CD14-positive monocyte (primary cell): ENCODE results near the gene CAPN11. TPM values are rescaled to one million over a fixed set of nuclear protein-coding genes. Genes with fewer than 3 reads are reported as not detected.

Experiments used
- DNase-seq, 3 donors: peaks; one replicate each; pipeline ENCODE4 v3.0.0-alpha.2; 2011 to 2022
- H2AFZ ChIP-seq: 2 replicates; pipeline ENCODE4 v1.6.0; 2012; ENCODE audit warnings: mild to moderate bottlenecking, low read depth, low read length, inconsistent platforms; ENCODE audit not compliant: insufficient read depth, poor library complexity, severe bottlenecking
- H3K27ac ChIP-seq, 2 donors: 1 replicate in 1 of 2; 2 replicates in 1 of 2; pipeline ENCODE4 v1.5.1; 2012 to 2013; ENCODE audit warnings: low read length in 2 of 2, control low read depth in 1 of 2, inconsistent platforms in 1 of 2, low read depth in 1 of 2, mild to moderate bottlenecking in 1 of 2
- H3K27me3 ChIP-seq, 2 donors: one replicate each; pipeline versions ENCODE4 v1.6.0 to v1.6.1; 2011 to 2013; ENCODE audit warnings: low read length in 2 of 2; ENCODE audit not compliant: control insufficient read depth in 2 of 2, insufficient read depth in 2 of 2
- H3K36me3 ChIP-seq, 2 donors: replicated peaks in 1 of 2; 1 replicate in 1 of 2; 2 replicates in 1 of 2; pipeline versions ENCODE4 v1.5.1 to v1.6.1; 2012 to 2013; ENCODE audit warnings: low read length in 2 of 2, control low read depth in 1 of 2, inconsistent platforms in 1 of 2, mild to moderate bottlenecking in 1 of 2; ENCODE audit not compliant: insufficient read depth in 2 of 2, control insufficient read depth in 1 of 2
- H3K4me1 ChIP-seq, 2 donors: 1 replicate in 1 of 2; 2 replicates in 1 of 2; pipeline versions ENCODE4 v1.5.1 to v1.6.1; 2012 to 2013; ENCODE audit warnings: low read length in 2 of 2, control low read depth in 1 of 2, inconsistent platforms in 1 of 2, mild to moderate bottlenecking in 1 of 2, moderate library complexity in 1 of 2; ENCODE audit not compliant: insufficient read depth in 2 of 2, control insufficient read depth in 1 of 2
- H3K4me2 ChIP-seq: replicated peaks from 2 replicates; pipeline ENCODE3; 2012; ENCODE audit warnings: low read length, moderate library complexity, mild to moderate bottlenecking; ENCODE audit not compliant: poor library complexity, severe bottlenecking; ENCODE audit errors: extremely low read depth
- H3K4me3 ChIP-seq, 3 experiments: fragments of 200-600 bp in 1 of 3; sonication (generic) in 1 of 3; replicated peaks in 1 of 3; 1 replicate in 2 of 3; 2 replicates in 1 of 3; pipeline ENCODE4 v1.5.1; 2011 to 2013; ENCODE audit warnings: low read length in 3 of 3, mild to moderate bottlenecking in 3 of 3, control low read depth in 2 of 3, low read depth in 2 of 3, inconsistent platforms in 1 of 3, moderate library complexity in 1 of 3
- H3K79me2 ChIP-seq: 2 replicates; pipeline ENCODE4 v1.6.0; 2012; ENCODE audit warnings: mild to moderate bottlenecking, control low read depth, inconsistent platforms, low read length, moderate library complexity; ENCODE audit not compliant: insufficient read depth
- H3K9ac ChIP-seq: 2 replicates; pipeline ENCODE4 v1.6.0; 2017; ENCODE audit warnings: low read length, mild to moderate bottlenecking; ENCODE audit not compliant: insufficient read depth, poor library complexity, severe bottlenecking
- H3K9me3 ChIP-seq, 2 donors: replicated peaks in 1 of 2; 1 replicate in 1 of 2; 2 replicates in 1 of 2; pipeline versions ENCODE4 v1.5.1 to v1.6.1; 2012 to 2013; ENCODE audit warnings: low read length in 2 of 2, control low read depth in 1 of 2; ENCODE audit not compliant: control insufficient read depth in 1 of 2, insufficient read depth in 1 of 2
- H4K20me1 ChIP-seq: 2 replicates; pipeline ENCODE4 v1.6.0; 2012; ENCODE audit warnings: mild to moderate bottlenecking, low read length, control low read depth, moderate library complexity; ENCODE audit not compliant: insufficient read depth
- H3K27ac Mint-ChIP-seq, 7 donors: one replicate each; pipeline ENCODE4 v1.8.0; 2020; ENCODE audit warnings: mild to moderate bottlenecking in 7 of 7, mixed read lengths in 7 of 7, moderate library complexity in 6 of 7, inconsistent platforms in 2 of 7
- H3K27me3 Mint-ChIP-seq, 3 donors: one replicate each; pipeline ENCODE4 v1.8.0; 2021 to 2022; ENCODE audit warnings: low read depth in 3 of 3, mild to moderate bottlenecking in 3 of 3, mixed read lengths in 3 of 3, moderate library complexity in 3 of 3, inconsistent platforms in 1 of 3
- H3K36me3 Mint-ChIP-seq, 2 donors: one replicate each; pipeline ENCODE4 v1.8.0; 2020; ENCODE audit warnings: mixed read lengths in 2 of 2, inconsistent platforms in 1 of 2, mild to moderate bottlenecking in 1 of 2
- H3K4me1 Mint-ChIP-seq: one replicate; pipeline ENCODE4 v1.8.0; 2020; ENCODE audit warnings: mild to moderate bottlenecking, mixed read lengths
- H3K4me3 Mint-ChIP-seq, 2 donors: one replicate each; pipeline ENCODE4 v1.8.0; 2020; ENCODE audit warnings: mild to moderate bottlenecking in 2 of 2, mixed read lengths in 2 of 2, moderate library complexity in 1 of 2
- H3K9me3 Mint-ChIP-seq, 7 donors: one replicate each; pipeline ENCODE4 v1.8.0; 2020 to 2022; ENCODE audit warnings: mixed read lengths in 7 of 7, mild to moderate bottlenecking in 6 of 7, moderate library complexity in 6 of 7, inconsistent platforms in 2 of 7
- WGBS: methylation state at CpG from one replicate; pipeline ENCODE4 v1.1.5; 2013; ENCODE audit warnings: missing lambda C conversion rate; ENCODE audit not compliant: insufficient coverage; 5-methylcytosine and 5-hydroxymethylcytosine counted together
- intact Hi-C, 2 donors: fragments of 100-400 bp; cut with micrococcal nuclease; formaldehyde crosslinking; loops; one replicate each; pipeline versions ENCODE4 v1.15.0 to v1.15.1; 2023
- polyA plus RNA-seq, 3 donors: library from polyadenylated mRNA; depleted of rRNA in 1 of 3; unstranded in 2 of 3; stranded (reverse) in 1 of 3; fragments of 300-500 nt in 2 of 3; fragments of >200 nt in 1 of 3; fragmentation: Illumina TruSeq in 2 of 3; gene quantifications; 1 replicate in 2 of 3; 2 replicates in 1 of 3; pipeline ENCODE4 v1.2.3, GENCODE V29; 2012 to 2021
- TF ChIP-seq, protein P1 (sequence below): fragments of 200-600 bp; IDR thresholded peaks from one replicate; pipeline ENCODE4 v1.8.0; 2022; ENCODE audit warnings: antibody characterized with exemption, mild to moderate bottlenecking

CAPN11 gene
- polyA plus RNA-seq, 3 donors: 0.11 TPM; not detected in 2

GRCh38 chr6:44176762-44177509 lies 18.3 kb downstream of the CAPN11 start:
- no peaks in the 10 kb centered on the region for H4K20me1 ChIP-seq
- H3K36me3 ChIP-seq: no peaks in the 10 kb centered on the region
- H3K9ac ChIP-seq: no peak overlapping the region
- H3K79me2 ChIP-seq: no peaks in the 10 kb centered on the region
- TF ChIP-seq, protein P1, sequence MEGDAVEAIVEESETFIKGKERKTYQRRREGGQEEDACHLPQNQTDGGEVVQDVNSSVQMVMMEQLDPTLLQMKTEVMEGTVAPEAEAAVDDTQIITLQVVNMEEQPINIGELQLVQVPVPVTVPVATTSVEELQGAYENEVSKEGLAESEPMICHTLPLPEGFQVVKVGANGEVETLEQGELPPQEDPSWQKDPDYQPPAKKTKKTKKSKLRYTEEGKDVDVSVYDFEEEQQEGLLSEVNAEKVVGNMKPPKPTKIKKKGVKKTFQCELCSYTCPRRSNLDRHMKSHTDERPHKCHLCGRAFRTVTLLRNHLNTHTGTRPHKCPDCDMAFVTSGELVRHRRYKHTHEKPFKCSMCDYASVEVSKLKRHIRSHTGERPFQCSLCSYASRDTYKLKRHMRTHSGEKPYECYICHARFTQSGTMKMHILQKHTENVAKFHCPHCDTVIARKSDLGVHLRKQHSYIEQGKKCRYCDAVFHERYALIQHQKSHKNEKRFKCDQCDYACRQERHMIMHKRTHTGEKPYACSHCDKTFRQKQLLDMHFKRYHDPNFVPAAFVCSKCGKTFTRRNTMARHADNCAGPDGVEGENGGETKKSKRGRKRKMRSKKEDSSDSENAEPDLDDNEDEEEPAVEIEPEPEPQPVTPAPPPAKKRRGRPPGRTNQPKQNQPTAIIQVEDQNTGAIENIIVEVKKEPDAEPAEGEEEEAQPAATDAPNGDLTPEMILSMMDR: no peak
- Mint-ChIP-seq H3K27ac (peak overlapping the region in 4 of 7 donors; percentile 30 to 67 (median 56)), H3K4me1 (peaks cover 19% of the 10 kb centered on the region), H3K27me3 (peaks cover 6 to 11% (median 8%) of the 10 kb centered on the region in 3 donors), H3K4me3 (peak overlapping the region; percentile 34 to 64), H3K9me3 (peaks cover 0 to 2% (median 0%) of the 10 kb centered on the region in 7 donors), H3K36me3 (no peaks in the 10 kb centered on the region)
- 18% methylated on average over 21 of the region's 24 CpGs for WGBS
- peak overlapping the region; percentile 57 for H2AFZ ChIP-seq
- no peaks in the 10 kb centered on the region for H3K27me3 ChIP-seq
- DNase-seq: peak; percentile 13 to 85 (median 30)
- H3K4me1 ChIP-seq: peaks cover 11 to 13% of the 10 kb centered on the region in 2 donors
- peak overlapping the region; percentile 23 for H3K4me2 ChIP-seq
- H3K9me3 ChIP-seq: no peaks in the 10 kb centered on the region
- H3K27ac ChIP-seq: no peak overlapping the region
- H3K4me3 ChIP-seq: peak overlapping the region in 1 of 3 experiments; percentile 9
- intact Hi-C loops: no loop called here

DNA sequence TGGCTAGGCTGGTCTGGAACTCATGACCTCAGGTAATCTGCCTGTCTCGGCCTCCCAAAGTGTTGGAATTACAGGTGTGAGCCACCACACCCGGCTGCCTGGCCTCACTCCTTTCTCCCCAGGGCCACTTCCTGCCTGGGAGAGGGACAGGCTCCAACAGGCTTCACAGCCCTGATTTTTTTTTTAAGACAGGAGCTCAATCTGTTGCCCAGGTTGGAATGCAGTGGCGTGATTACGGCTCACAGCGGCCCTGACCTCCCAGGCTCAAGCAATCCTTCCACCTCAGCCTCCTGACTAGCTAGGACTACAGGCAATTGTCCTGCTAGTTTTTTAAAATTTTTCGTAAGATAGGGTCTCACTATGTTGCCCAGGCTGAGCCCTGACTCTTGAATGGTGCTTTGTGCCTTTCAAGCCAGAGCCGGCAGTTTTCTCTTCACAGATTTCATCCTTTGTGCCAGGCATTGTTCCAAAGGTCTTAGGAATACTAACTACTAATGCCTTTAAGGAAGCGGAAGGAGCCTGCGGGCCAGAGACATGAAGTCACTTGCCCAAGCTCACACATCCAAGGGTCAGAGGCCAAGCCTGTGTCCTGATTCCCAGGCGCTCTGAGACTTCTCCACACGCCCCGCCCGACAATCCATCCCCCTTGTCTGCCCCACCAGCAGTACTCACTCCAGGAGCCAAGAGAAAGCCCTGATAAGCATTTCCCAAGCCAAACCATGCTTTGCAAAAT lies 19.2 kb downstream of the CAPN11 start:
- TF ChIP-seq, protein P1: no peak
- Histone ChIP-seq H3K27ac (no peak overlapping the region), H3K27me3 (no peaks in the 10 kb centered on the region), H3K36me3 (no peaks in the 10 kb centered on the region), H4K20me1 (no peaks in the 10 kb centered on the region), H3K4me1 (peaks cover 11 to 13% of the 10 kb centered on the region in 2 donors), H3K9ac (no peak overlapping the region), H3K4me3 (no peak overlapping the region), H3K9me3 (no peaks in the 10 kb centered on the region), H3K79me2 (no peaks in the 10 kb centered on the region), H2AFZ (no peak overlapping the region), H3K4me2 (no peak overlapping the region)
- Mint-ChIP-seq H3K36me3 (no peaks in the 10 kb centered on the region), H3K27me3 (peaks cover 6 to 11% (median 6%) of the 10 kb centered on the region in 3 donors), H3K4me1 (peaks cover 15% of the 10 kb centered on the region), H3K9me3 (peaks cover 0 to 2% (median 0%) of the 10 kb centered on the region in 7 donors), H3K27ac (no peak overlapping the region), H3K4me3 (no peak overlapping the region)
- WGBS: 97% methylated on average over 11 of the region's 13 CpGs
- intact Hi-C loops: no loop called here
- no peak for DNase-seq
